HAP-1 (cell line): Measurements from ENCODE around the gene SNX5.

Experiments
- DNase-seq, 2 experiments: peaks; one replicate each; pipeline ENCODE4 v3.0.0-alpha.2; 2016 to 2020; ENCODE audit warnings: low spot score in 2 of 2
- H3K27me3 ChIP-seq: fragments of 250-450 bp; sonication (Bioruptor Pico); 2 replicates; pipeline ENCODE4 v1.5.1; 2020; ENCODE audit warnings: low read depth, mild to moderate bottlenecking, moderate library complexity
- H3K36me3 ChIP-seq: fragments of 250-450 bp; sonication (Bioruptor Pico); replicated peaks from 2 replicates; pipeline ENCODE4 v1.5.1; 2020; ENCODE audit warnings: mild to moderate bottlenecking
- H3K4me1 ChIP-seq: fragments of 250-450 bp; sonication (Bioruptor Pico); 2 replicates; pipeline ENCODE4 v1.5.1; 2020; ENCODE audit warnings: mild to moderate bottlenecking
- H3K4me3 ChIP-seq: fragments of 250-450 bp; sonication (Bioruptor Pico); 2 replicates; pipeline ENCODE4 v1.5.1; 2020; ENCODE audit warnings: mild to moderate bottlenecking, moderate library complexity
- H3K9me3 ChIP-seq: fragments of 250-450 bp; sonication (Bioruptor Pico); 2 replicates; pipeline ENCODE4 v1.5.1; 2020; ENCODE audit warnings: mild to moderate bottlenecking, moderate library complexity
- in situ Hi-C: fragments of 300-500 bp; cut with MboI; formaldehyde crosslinking; loops from 3 replicates; pipeline ENCODE4 v1.14.3; 2020; ENCODE audit warnings: low sequenced_read_pairs, inconsistent platforms, mixed read lengths

Gene SNX5

DNA sequence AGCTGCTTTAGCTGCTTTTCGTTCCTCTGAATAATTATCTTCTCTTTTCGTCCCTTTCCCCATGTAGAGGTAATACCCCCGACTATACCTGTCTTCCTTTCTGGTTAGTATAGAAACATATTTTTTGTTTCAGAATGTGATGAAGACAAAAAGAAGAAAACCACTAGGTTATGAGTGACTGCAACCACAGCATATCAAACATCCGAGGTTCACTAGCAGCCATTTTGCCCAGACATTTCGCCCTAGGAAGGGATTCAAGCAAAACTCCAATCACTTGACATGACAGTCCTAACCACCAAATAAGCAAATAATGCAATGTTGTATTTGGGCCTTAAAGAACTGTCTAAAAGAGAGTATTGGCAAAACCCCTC is 9.4 kb downstream of the SNX5 start:
- Histone ChIP-seq H3K27me3 (no peaks in the 10 kb centered on the region), H3K4me3 (no peak overlapping the region), H3K36me3 (peaks cover 59% of the 10 kb centered on the region), H3K9me3 (no peaks in the 10 kb centered on the region), H3K4me1 (peaks cover 38% of the 10 kb centered on the region)
- in situ Hi-C loops: no loop called here
- no peak for DNase-seq

DNA sequence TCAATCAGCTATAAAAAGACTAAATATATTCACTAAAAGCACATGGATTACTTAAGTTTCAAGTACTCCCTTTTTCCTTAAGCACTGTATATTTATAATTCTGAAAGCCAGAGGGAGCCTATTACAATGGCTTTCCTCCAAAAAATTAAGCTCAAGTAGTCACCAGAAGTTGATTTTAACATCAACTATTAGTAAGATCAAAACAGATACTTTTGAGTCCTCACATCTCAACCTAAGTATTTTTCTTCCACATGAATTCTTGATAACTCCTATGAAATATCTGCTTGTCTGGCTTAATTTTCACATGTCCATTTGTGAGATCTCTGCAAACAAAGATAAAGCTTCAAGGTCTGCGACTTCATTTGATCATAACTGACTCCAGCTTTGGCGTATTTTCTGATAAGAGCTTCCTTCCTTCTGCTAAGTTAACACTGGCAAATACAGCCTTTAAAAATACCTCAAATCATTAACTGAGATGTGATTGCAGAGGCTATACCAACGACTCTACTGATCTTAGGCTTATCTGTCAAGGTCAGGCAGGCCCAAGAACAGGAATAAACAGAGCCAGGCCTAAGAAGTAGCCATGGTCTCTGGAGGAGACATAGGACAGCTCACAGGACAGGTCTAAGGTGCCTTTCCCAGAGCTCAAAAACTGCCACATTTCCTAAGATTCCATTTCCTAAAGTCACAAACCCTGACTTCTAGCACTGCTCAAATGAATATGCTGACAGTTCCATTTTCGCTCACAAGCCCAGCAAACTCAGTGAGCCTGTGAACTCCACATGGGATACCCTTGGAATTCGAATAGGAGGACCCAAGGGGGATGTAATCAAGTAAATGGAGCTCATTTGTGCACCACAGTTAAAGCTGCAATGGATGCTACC is 10.0 kb downstream of the SNX5 start:
- Histone ChIP-seq H3K27me3 (no peaks in the 10 kb centered on the region), H3K36me3 (peaks cover 59% of the 10 kb centered on the region), H3K9me3 (no peaks in the 10 kb centered on the region), H3K4me1 (peaks cover 32% of the 10 kb centered on the region), H3K4me3 (no peak overlapping the region)
- DNase-seq: no peak
- in situ Hi-C loops: no loop called here

GRCh38 chr20:17957505-17958363 is 10.9 kb downstream of the SNX5 start:
- in situ Hi-C loops: no loop called here
- H3K9me3 ChIP-seq: no peaks in the 10 kb centered on the region
- H3K4me3 ChIP-seq: no peak overlapping the region
- H3K36me3 ChIP-seq: peaks cover 59% of the 10 kb centered on the region
- no peak for DNase-seq
- peaks cover 25% of the 10 kb centered on the region for H3K4me1 ChIP-seq
- no peaks in the 10 kb centered on the region for H3K27me3 ChIP-seq

- Histone ChIP-seq H3K27me3 (no peaks in the 10 kb centered on the region), H3K4me3 (no peak overlapping the region), H3K9me3 (no peaks in the 10 kb centered on the region), H3K4me1 (peaks cover 9% of the 10 kb centered on the region), H3K36me3 (peaks cover 64% of the 10 kb centered on the region)
- in situ Hi-C loops: no loop called here
- no peak for DNase-seq
Observed at GRCh38 chr20:17956099-17956685, 12.4 kb downstream of the SNX5 start.

DNA sequence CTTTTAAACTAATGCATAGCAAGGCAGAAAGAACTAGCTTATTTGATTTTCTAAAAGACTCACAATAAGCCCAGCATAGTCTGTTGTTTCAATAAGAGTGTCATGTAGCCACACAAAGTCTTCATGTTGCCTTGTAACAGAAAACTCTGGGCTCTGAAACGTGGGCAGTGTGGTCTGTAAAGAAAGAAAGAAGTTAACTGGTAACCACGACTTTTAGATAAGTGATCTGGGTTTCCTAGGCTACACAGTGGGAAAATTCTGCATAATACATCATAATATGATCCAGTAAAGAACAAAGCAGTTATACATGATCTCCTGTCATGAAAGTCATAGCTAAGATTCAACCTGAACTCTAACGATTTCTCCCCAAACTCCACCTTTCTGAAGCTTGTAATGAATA is 13.3 kb downstream of the SNX5 start:
- H3K4me1 ChIP-seq: peaks cover 9% of the 10 kb centered on the region
- H3K36me3 ChIP-seq: peaks cover 73% of the 10 kb centered on the region
- no peak overlapping the region for H3K4me3 ChIP-seq

DNA sequence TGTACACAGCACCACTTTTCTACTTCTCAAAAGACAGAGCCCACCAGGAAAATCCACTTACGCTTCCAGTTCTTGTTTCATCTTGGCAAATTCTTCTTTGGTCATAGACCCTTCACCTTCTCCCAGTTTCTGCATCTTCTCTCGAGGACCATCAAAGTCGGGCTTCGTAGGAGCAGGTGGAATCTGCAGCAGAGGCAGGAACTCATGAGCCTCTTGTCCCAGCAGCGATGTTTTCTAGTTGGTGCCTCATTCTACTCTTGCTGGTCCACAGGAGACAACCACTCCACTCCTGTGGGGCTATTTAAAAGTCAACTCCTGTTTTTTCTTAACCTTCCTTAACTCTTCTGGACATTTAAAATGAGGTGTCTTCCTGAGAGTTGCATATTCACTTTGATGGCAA is 14.7 kb downstream of the SNX5 start:
- DNase-seq: no peak
- H3K4me3 ChIP-seq: no peak overlapping the region
- peaks cover 6% of the 10 kb centered on the region for H3K4me1 ChIP-seq
- H3K9me3 ChIP-seq: no peaks in the 10 kb centered on the region
- in situ Hi-C loops: no loop called here
- H3K36me3 ChIP-seq: peaks cover 84% of the 10 kb centered on the region
- H3K27me3 ChIP-seq: no peaks in the 10 kb centered on the region

More for the DNA sequence above, 13.3 kb downstream of the SNX5 start:
- in situ Hi-C loops: no loop called here
- Histone ChIP-seq H3K27me3 (no peaks in the 10 kb centered on the region), H3K9me3 (no peaks in the 10 kb centered on the region)
- no peak for DNase-seq

DNA sequence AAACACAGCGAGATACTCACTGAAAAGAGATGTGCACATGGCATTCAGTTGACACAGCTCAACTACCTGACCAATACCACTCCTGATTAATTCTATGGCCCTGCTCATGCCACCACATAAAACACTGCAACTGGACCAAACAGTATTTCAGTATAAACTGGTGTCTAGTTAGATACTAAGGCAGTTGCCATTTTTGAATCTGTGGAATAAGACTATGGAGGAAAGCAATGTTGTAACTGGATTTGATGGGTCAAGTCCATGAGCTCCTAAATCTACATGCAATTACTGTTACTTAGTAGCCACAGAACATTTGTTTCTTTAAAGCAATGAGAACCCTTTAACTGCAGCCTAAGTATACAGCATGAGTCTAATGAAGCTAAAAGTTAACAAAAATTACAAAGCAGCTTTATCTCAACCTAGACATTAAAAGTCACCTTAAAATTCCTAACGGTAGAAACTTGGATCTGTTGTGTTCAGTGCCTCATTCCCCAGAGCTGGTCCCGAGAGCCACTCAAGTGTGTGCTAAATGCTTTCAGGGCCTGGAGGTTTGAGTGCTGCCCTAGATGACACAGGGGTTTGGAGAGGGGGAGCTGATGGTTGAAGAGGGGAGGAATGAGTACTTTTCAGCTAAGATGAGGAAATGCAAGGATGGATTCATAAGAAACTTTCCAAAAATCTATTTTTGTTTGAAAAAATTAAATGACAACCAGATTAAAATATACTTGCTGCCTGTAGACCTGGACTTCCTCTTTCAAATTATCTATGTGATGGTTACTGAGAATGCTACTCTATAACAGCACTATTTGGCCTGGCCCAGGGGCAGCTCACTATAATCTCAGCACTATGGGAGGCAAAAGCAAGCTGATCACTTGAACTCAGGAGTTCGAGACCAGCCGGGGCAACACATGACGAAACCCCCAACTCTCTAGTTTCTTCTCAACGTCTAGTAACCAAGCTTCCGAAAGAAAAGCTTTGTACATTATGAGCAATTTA is 15.6 kb downstream of the SNX5 start:
- DNase-seq: no peak
- H3K4me3 ChIP-seq: no peak overlapping the region
- H3K4me1 ChIP-seq: no peaks in the 10 kb centered on the region
- H3K36me3 ChIP-seq: peaks cover 94% of the 10 kb centered on the region
- no peaks in the 10 kb centered on the region for H3K27me3 ChIP-seq
- no peaks in the 10 kb centered on the region for H3K9me3 ChIP-seq
- in situ Hi-C loops: no loop called here

GRCh38 chr20:17951323-17951722 is 17.3 kb downstream of the SNX5 start:
- in situ Hi-C loops: no loop called here
- no peaks in the 10 kb centered on the region for H3K9me3 ChIP-seq
- H3K4me3 ChIP-seq: no peak overlapping the region
- H3K27me3 ChIP-seq: no peaks in the 10 kb centered on the region
- H3K4me1 ChIP-seq: no peaks in the 10 kb centered on the region
- peaks cover 100% of the 10 kb centered on the region for H3K36me3 ChIP-seq
- DNase-seq: no peak

GRCh38 chr20:17950670-17951069 is 17.9 kb downstream of the SNX5 start:
- Histone ChIP-seq H3K4me3 (no peak overlapping the region), H3K27me3 (no peaks in the 10 kb centered on the region), H3K36me3 (peaks cover 100% of the 10 kb centered on the region), H3K4me1 (no peaks in the 10 kb centered on the region), H3K9me3 (no peaks in the 10 kb centered on the region)
- no peak for DNase-seq
- in situ Hi-C loops: no loop called here

DNA sequence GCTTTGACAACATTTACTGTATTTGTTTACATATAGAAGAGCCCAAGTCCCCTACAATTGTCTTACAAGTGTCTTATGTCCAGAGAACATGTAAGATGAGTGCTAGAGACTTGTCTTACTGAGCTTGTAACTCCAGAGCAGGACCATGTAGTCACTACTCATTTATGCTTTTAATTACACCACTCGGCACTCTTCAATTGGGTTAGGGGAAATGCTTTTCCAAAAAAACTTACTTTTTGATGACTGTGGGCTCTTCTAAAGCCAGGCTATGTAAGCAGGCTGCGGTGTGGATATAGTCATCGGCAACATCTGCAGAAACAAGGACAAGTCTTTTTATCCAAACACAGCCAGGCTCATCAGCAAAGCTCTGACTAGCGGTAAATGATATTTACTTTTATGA is 18.7 kb downstream of the SNX5 start:
- DNase-seq: no peak
- Histone ChIP-seq H3K4me1 (no peaks in the 10 kb centered on the region), H3K4me3 (no peak overlapping the region), H3K9me3 (no peaks in the 10 kb centered on the region), H3K27me3 (no peaks in the 10 kb centered on the region), H3K36me3 (peaks cover 100% of the 10 kb centered on the region)
- in situ Hi-C loops: loop anchor here (25.0 kb wide), 1 partner anchor 438 kb away; no protein-coding TSS in a partner anchor

DNA sequence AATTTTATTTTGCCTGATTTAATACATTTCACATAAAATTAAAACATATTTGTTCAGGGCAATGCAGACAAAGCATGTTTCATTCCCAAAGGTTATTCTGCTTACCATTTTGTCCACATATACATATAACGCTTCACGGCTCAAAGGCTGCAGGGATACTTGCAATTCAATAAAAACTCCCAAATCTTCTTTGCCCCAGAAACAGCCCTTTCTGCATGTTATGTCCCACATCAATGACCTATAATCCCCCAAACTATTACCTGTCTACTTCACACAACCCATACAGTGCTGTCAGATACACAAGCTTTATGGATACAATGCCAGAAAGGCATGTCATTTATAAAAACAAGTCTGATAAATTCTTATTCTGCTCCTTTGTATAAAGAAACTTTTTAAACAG is 20.2 kb downstream of the SNX5 start:
- Histone ChIP-seq H3K4me1 (no peaks in the 10 kb centered on the region), H3K27me3 (no peaks in the 10 kb centered on the region), H3K9me3 (no peaks in the 10 kb centered on the region), H3K4me3 (no peak overlapping the region), H3K36me3 (peaks cover 100% of the 10 kb centered on the region)
- in situ Hi-C loops: loop anchor here (25.0 kb wide), 1 partner anchor 436 kb away; no protein-coding TSS in a partner anchor
- DNase-seq: no peak

DNA sequence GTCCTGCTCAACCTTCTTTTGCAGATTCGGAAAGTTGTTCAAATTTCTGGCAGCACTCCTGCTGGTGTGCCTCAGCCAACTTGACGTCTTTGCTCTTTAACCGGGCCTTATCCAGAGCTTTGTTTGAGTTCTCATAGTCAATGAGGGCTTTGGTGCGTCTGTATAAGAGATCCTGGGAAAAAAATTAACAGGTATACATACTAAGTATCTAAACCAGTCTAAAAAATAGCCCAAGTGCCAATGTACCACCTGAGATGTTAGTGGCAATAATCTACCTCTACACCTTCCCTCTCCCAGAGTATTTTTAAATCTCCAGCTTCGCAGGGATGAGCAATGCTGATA is 21.1 kb downstream of the SNX5 start:
- no peak for DNase-seq
- in situ Hi-C loops: loop anchor here (25.0 kb wide), 1 partner anchor 435 kb away; no protein-coding TSS in a partner anchor
- Histone ChIP-seq H3K4me1 (no peaks in the 10 kb centered on the region), H3K36me3 (peaks cover 100% of the 10 kb centered on the region), H3K4me3 (no peak overlapping the region), H3K9me3 (no peaks in the 10 kb centered on the region), H3K27me3 (no peaks in the 10 kb centered on the region)
